ENCODE results near the gene RNF208.

Gene RNF208

DNA sequence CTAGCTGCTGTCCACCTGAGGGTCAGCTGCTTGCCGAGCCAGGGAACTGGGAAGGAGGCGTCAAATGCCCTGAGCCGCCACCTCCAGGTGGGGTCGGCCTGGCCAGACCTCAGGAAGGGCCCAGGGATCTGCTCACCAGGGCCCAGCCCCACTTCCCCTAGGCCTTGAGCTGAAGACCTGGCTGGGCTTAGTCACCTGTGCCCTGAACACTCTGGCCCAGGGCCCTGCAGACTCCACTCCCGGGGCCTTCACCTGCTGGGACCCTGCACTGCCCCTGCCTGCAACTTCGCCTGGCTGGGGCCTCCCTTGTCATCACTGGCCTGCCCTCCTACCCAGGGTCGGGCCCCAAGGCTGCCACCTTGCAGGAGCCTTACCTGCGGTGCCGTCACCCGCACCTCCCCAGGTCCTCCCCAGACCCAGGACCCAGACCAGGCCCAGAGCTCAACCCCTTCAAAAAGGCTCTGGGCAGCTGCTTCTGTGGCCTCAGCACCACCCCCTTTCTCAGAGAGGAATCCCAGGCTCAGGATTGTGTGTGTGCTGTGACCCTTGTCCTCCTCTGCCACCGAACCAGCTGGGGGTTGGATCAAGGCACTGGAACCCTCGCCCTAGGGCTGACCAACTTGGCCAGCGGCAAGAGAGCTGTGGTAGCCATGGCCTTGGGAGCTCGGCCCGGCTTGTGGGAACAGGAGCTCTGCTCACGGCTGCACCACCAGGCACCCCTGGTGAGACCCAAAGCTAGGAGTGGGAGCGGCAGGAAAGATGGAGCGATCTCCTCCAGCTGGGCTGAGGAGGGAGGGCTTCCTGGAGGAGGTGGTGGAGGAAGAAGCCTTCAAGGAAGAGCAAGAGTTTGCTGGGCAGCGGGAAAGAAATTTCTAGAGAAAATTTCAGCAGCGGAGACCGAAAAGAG lies 31.9 kb upstream of the RNF208 start:
- peak overlapping the region; percentile 74 to 91 for H3K9ac ChIP-seq (ENCODE audit: low read depth in 1 of 2, low read length in 2 of 2)
- H3K4me3 ChIP-seq (ENCODE audit: low read depth in 1 of 2, low read length in 2 of 2) = peak overlapping the region; percentile 78 to 79
- no peaks in the 10 kb centered on the region for H3K27me3 ChIP-seq (ENCODE audit: control insufficient read depth in 1 of 2, insufficient read depth in 2 of 2, low read length in 2 of 2)
- no peaks in the 10 kb centered on the region for H3K9me3 ChIP-seq (ENCODE audit: control insufficient read depth in 1 of 2, low read length in 2 of 2)
- H3K36me3 ChIP-seq (ENCODE audit: control insufficient read depth in 1 of 2, insufficient read depth in 2 of 2, low read length in 2 of 2) = peaks cover under 1 to 18% of the 10 kb centered on the region in 2 donors
- peak overlapping the region; percentile 63 for H3K27ac ChIP-seq (ENCODE audit: low read depth, low read length)
- H3K4me1 ChIP-seq (ENCODE audit: control insufficient read depth in 1 of 2, insufficient read depth in 2 of 2, low read length in 2 of 2) = peaks cover 21 to 33% of the 10 kb centered on the region in 2 donors

DNA sequence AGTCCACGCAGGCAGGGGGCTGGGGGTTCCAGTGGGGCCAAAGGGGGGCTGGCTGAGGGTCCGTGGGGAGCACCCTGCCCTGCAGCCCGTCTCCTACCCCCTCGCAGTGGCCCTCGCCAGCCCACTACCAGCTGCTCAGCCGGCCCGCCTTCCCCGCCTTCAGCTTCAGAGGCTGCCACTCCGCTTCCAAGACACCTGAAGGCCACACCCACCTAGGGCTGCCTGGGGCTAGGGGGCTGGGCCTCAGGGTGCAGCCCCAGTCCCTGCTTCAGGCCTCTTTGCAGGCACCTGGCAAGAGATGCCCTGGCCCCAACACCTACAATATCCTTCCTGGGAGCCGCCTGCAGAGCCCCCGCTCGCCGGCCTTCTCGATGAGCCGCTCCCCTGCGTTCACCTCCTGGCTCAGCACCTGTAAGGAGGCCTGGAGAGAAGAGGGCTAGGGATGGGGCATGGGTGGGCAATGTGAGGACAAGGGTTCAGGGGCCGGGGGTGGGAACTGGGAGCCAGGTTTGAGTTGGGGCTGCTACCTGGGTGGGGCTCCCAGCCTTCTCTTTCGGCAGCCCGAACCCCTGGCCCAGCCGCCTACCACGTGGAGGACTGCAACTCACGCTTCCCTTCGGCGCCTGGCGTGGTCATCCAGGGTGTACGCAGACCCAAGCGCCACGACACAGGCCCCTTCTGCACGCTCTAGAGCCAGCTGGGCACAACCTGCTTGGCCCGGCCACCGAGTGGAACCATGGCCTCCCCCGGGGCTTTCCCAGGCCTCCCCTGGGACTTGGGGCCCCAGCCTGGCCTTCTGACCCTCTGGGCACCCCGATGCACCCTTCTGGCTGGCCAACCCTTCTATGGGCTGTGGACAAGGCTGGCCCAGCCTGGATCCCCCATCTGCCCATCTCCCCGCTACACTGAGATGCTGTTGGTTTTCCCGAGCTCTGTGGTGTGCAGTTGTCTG lies 30.8 kb upstream of the RNF208 start:
- Histone ChIP-seq H3K27ac (ENCODE audit: low read depth, low read length) (no peak overlapping the region), H3K27me3 (ENCODE audit: control insufficient read depth in 1 of 2, insufficient read depth in 2 of 2, low read length in 2 of 2) (no peaks in the 10 kb centered on the region), H3K36me3 (ENCODE audit: control insufficient read depth in 1 of 2, insufficient read depth in 2 of 2, low read length in 2 of 2) (peaks cover 0 to 10% of the 10 kb centered on the region in 2 donors), H3K4me1 (ENCODE audit: control insufficient read depth in 1 of 2, insufficient read depth in 2 of 2, low read length in 2 of 2) (peaks cover 21 to 33% of the 10 kb centered on the region in 2 donors), H3K9me3 (ENCODE audit: control insufficient read depth in 1 of 2, low read length in 2 of 2) (no peaks in the 10 kb centered on the region), H3K4me3 (ENCODE audit: low read depth in 1 of 2, low read length in 2 of 2) (no peak overlapping the region), H3K9ac (ENCODE audit: low read depth in 1 of 2, low read length in 2 of 2) (no peak overlapping the region)

- peaks cover 0 to 6% of the 10 kb centered on the region in 2 donors for H3K36me3 ChIP-seq (ENCODE audit: control insufficient read depth in 1 of 2, insufficient read depth in 2 of 2, low read length in 2 of 2)
- peaks cover 18 to 29% of the 10 kb centered on the region in 2 donors for H3K4me1 ChIP-seq (ENCODE audit: control insufficient read depth in 1 of 2, insufficient read depth in 2 of 2, low read length in 2 of 2)
- H3K4me3 ChIP-seq (ENCODE audit: low read depth in 1 of 2, low read length in 2 of 2) = no peak overlapping the region
- no peaks in the 10 kb centered on the region for H3K9me3 ChIP-seq (ENCODE audit: control insufficient read depth in 1 of 2, low read length in 2 of 2)
- no peaks in the 10 kb centered on the region for H3K27me3 ChIP-seq (ENCODE audit: control insufficient read depth in 1 of 2, insufficient read depth in 2 of 2, low read length in 2 of 2)
- H3K27ac ChIP-seq (ENCODE audit: low read depth, low read length) = no peak overlapping the region
- no peak overlapping the region for H3K9ac ChIP-seq (ENCODE audit: low read depth in 1 of 2, low read length in 2 of 2)
Observed at GRCh38 chr9:137251490-137252268, 29.6 kb upstream of the RNF208 start.

DNA sequence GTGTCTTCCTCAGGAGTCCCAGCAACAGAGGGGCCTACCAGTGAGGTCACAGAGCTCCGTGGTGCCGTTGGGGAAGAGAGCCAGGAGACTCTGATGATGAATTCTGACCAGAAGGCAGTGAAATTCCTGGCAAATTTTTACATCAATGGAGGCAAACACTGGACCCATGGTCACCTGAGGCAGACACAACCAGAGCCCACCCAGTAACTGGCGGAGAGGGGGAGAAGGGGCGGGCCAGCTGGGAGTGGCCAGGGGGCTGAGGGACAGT lies 29.1 kb upstream of the RNF208 start, which contains the start of gene STPG3:
STPG3 (plus strand) TSS at position 93 of the 268 bp plus-strand sequence; CDS start at position 94, 1 bp downstream.
- H3K27me3 ChIP-seq (ENCODE audit: control insufficient read depth in 1 of 2, insufficient read depth in 2 of 2, low read length in 2 of 2) = no peaks in the 10 kb centered on the region
- H3K9me3 ChIP-seq (ENCODE audit: control insufficient read depth in 1 of 2, low read length in 2 of 2) = no peaks in the 10 kb centered on the region
- H3K27ac ChIP-seq (ENCODE audit: low read depth, low read length) = no peak within 1 kb of the TSS
- no peak within 1 kb of the TSS for H3K9ac ChIP-seq (ENCODE audit: low read depth in 1 of 2, low read length in 2 of 2)
- H3K4me1 ChIP-seq (ENCODE audit: control insufficient read depth in 1 of 2, insufficient read depth in 2 of 2, low read length in 2 of 2) = peaks cover 12 to 24% of the 10 kb centered on the region in 2 donors
- H3K36me3 ChIP-seq (ENCODE audit: control insufficient read depth in 1 of 2, insufficient read depth in 2 of 2, low read length in 2 of 2) = peaks cover 0 to under 1% of the 10 kb centered on the region in 2 donors
- no peak within 1 kb of the TSS for H3K4me3 ChIP-seq (ENCODE audit: low read depth in 1 of 2, low read length in 2 of 2)

- Histone ChIP-seq H3K4me3 (ENCODE audit: low read depth in 1 of 2, low read length in 2 of 2) (no peak overlapping the region), H3K36me3 (ENCODE audit: control insufficient read depth in 1 of 2, insufficient read depth in 2 of 2, low read length in 2 of 2) (no peaks in the 10 kb centered on the region), H3K27ac (ENCODE audit: low read depth, low read length) (no peak overlapping the region), H3K4me1 (ENCODE audit: control insufficient read depth in 1 of 2, insufficient read depth in 2 of 2, low read length in 2 of 2) (peaks cover 8 to 18% of the 10 kb centered on the region in 2 donors), H3K9ac (ENCODE audit: low read depth in 1 of 2, low read length in 2 of 2) (no peak overlapping the region), H3K27me3 (ENCODE audit: control insufficient read depth in 1 of 2, insufficient read depth in 2 of 2, low read length in 2 of 2) (no peaks in the 10 kb centered on the region), H3K9me3 (ENCODE audit: control insufficient read depth in 1 of 2, low read length in 2 of 2) (no peaks in the 10 kb centered on the region)
Observed at GRCh38 chr9:137250329-137251193, 28.5 kb upstream of the RNF208 start.

GRCh38 chr9:137247916-137248175 lies 25.8 kb upstream of the RNF208 start:
- Histone ChIP-seq H3K4me1 (ENCODE audit: control insufficient read depth in 1 of 2, insufficient read depth in 2 of 2, low read length in 2 of 2) (peaks cover 11 to 16% of the 10 kb centered on the region in 2 donors), H3K36me3 (ENCODE audit: control insufficient read depth in 1 of 2, insufficient read depth in 2 of 2, low read length in 2 of 2) (peaks cover 0 to 11% of the 10 kb centered on the region in 2 donors), H3K9ac (ENCODE audit: low read depth in 1 of 2, low read length in 2 of 2) (no peak overlapping the region), H3K27ac (ENCODE audit: low read depth, low read length) (no peak overlapping the region), H3K4me3 (ENCODE audit: low read depth in 1 of 2, low read length in 2 of 2) (no peak overlapping the region), H3K9me3 (ENCODE audit: control insufficient read depth in 1 of 2, low read length in 2 of 2) (no peaks in the 10 kb centered on the region), H3K27me3 (ENCODE audit: control insufficient read depth in 1 of 2, insufficient read depth in 2 of 2, low read length in 2 of 2) (no peaks in the 10 kb centered on the region)

DNA sequence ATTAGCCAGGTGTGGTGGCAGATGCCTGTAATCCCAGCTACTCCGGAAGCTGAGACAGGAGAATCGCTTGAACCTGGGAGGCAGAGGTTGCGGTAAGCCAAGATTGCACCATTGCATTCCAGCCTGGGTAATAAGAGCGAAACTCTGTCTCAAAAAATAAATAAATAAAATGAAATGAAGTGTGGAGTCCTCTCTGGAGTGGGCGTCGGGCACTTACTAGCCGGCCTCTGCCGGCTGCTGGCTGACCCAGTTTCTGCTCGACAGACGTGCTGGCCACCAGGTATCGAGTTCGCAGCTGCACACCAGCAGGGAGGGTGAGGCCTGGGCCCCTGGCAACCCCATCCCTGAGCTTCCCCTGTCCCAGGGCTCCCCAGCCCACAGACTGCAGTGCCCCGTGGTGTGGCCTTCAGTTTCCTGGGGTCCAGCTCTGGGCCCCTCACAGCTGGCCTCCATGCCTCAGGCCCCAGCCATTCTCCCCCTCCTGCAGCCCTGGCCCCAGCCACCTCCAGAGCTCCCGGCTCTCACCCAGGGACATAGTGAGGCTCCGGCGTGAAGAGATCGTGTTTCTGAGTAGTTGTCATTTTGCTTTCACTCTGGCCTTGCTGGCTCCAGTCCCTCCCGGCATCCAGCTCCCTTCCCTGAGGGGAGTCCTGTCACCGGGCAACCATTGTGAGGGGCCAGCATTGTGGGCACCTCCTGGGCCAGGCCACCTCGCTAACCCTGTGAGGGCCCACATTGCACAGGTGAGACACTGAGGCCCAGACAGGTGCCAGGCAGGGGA lies 25.3 kb upstream of the RNF208 start:
- no peak overlapping the region for H3K4me3 ChIP-seq (ENCODE audit: low read depth in 1 of 2, low read length in 2 of 2)
- peaks cover 0 to 16% of the 10 kb centered on the region in 2 donors for H3K36me3 ChIP-seq (ENCODE audit: control insufficient read depth in 1 of 2, insufficient read depth in 2 of 2, low read length in 2 of 2)
- no peak overlapping the region for H3K9ac ChIP-seq (ENCODE audit: low read depth in 1 of 2, low read length in 2 of 2)
- no peak overlapping the region for H3K27ac ChIP-seq (ENCODE audit: low read depth, low read length)
- H3K27me3 ChIP-seq (ENCODE audit: control insufficient read depth in 1 of 2, insufficient read depth in 2 of 2, low read length in 2 of 2) = no peaks in the 10 kb centered on the region
- no peaks in the 10 kb centered on the region for H3K9me3 ChIP-seq (ENCODE audit: control insufficient read depth in 1 of 2, low read length in 2 of 2)
- peaks cover 16 to 18% of the 10 kb centered on the region in 2 donors for H3K4me1 ChIP-seq (ENCODE audit: control insufficient read depth in 1 of 2, insufficient read depth in 2 of 2, low read length in 2 of 2)

DNA sequence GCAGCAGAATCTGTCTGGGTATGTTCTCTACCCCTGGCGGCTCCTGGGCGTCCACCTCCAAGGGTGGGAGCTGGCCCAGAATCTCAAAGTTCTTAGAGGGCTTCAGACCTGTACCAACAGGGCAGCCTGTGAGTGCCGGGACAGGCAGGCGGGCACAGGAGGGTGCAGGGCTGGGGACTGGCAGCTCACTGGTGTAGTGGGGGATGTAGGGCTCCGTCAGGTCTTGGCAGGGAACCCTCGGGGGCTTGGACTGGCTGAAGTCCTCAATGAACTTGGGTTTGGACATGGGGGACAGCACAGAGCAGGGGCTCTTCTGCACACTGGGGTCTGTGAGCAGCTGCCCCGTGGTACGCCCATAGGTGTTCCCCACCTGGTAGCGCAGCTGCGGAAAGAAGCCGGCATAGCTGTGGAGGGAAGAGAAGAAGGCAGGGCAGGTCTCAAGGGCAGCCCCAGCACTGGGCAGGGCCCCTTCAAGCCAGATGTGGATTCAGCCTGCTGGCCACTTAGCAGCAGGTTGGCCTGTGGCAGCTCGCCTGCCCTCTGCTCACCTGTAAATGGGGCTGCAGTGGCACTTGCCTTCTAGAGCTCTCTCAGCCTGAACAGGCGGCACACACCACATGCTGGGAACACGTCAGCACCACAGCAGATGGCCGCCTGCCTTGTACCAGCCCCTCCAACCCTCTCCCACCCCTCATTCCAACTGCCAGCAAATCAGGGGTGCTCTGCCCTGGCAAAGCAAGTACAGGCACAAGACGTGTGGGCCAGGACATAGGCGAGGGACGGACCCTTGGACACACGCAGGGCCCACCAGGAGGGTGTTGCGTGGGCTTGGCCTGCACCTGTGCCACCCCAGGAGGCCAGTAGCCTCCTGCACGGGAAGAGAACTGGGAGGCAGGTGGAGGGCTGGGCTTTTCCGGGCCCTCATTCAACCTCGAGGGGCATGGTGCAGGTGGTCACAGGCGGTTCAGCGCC lies 23.7 kb upstream of the RNF208 start:
- no peak overlapping the region for H3K4me3 ChIP-seq (ENCODE audit: low read depth in 1 of 2, low read length in 2 of 2)

More for the DNA sequence above, 23.7 kb upstream of the RNF208 start:
- Histone ChIP-seq H3K9me3 (ENCODE audit: control insufficient read depth in 1 of 2, low read length in 2 of 2) (no peaks in the 10 kb centered on the region), H3K27me3 (ENCODE audit: control insufficient read depth in 1 of 2, insufficient read depth in 2 of 2, low read length in 2 of 2) (no peaks in the 10 kb centered on the region), H3K36me3 (ENCODE audit: control insufficient read depth in 1 of 2, insufficient read depth in 2 of 2, low read length in 2 of 2) (peaks cover 3 to 21% of the 10 kb centered on the region in 2 donors), H3K9ac (ENCODE audit: low read depth in 1 of 2, low read length in 2 of 2) (no peak overlapping the region), H3K4me1 (ENCODE audit: control insufficient read depth in 1 of 2, insufficient read depth in 2 of 2, low read length in 2 of 2) (peaks cover 20 to 24% of the 10 kb centered on the region in 2 donors), H3K27ac (ENCODE audit: low read depth, low read length) (no peak overlapping the region)
